HG03175 (cell line): ENCODE results near the gene SLC22A25.
"Not testable (repeated sequence)": the region's sequence is repeated elsewhere in the genome, so short reads cannot be mapped to it uniquely, and the experiment has no call there.

ENCODE experiments used
- ATAC-seq: cut with Tn5 transposase; IDR thresholded peaks from one replicate; pipeline ENCODE4 v1.9.1; 2021; ENCODE audit warnings: mild to moderate bottlenecking, moderate library complexity; ENCODE audit not compliant: unreplicated experiment

Gene SLC22A25

GRCh38 chr11:63243533-63243932, at the start of gene SLC22A25:
Gene SLC22A25 (minus strand): TSS chr11:63243599. CDS start chr11:63229652, 13,947 bp downstream.
- ATAC-seq, result no peak

DNA sequence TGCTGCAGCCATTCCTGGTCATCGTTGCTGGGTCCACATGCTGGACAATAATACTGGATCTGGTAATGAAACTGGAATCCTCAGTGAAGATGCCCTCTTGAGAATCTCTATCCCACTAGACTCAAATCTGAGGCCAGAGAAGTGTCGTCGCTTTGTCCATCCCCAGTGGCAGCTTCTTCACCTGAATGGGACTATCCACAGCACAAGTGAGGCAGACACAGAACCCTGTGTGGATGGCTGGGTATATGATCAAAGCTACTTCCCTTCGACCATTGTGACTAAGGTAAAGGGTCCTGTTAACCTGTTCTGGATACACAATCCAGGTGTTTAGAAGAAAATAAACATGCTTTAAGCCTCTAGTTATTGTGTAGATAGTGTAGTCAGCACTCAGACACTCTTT, 46.9 kb upstream of the SLC22A25 start:
- no peak for ATAC-seq

DNA sequence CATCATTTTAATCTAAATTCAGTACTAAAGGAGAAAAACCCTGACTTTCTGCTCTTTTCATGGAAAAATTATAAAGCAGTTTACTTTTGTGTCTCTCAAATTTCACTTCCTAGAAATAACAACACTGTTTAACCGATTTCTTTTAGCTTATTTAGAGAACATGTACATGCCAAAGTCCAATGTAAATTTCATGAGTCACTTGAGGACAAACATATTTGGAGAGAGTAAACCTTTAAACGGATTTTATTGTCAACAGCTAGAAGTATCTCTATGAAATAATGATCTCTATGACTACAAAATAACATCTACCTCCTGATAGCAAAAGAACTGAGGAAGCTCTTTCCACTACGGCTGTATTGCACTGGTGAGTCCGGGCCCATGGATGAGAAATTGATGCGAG, 46.3 kb upstream of the SLC22A25 start:
- no peak for ATAC-seq

DNA sequence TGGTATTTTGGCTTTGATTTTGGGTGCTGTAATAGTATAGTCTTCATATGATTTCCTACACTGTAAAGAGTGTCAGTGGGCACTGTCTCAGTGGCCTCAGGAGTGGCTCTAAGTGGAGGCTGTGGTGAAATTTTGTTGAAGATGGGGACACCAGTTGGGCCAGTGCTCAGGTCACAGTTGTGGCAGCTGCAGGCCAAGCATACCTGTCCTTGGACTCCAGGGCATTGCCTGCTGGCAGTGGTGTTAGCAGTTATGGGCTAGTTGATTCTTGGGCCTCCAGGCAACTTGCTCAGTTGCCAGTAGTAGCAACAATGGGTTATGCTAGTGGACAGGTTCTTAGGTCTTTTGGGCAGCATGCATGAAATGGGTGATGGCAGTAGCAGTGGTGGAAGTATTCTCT, 39.2 kb upstream of the SLC22A25 start:
- ATAC-seq, result no peak

GRCh38 chr11:63280920-63281319, 37.5 kb upstream of the SLC22A25 start:
- no peak for ATAC-seq

DNA sequence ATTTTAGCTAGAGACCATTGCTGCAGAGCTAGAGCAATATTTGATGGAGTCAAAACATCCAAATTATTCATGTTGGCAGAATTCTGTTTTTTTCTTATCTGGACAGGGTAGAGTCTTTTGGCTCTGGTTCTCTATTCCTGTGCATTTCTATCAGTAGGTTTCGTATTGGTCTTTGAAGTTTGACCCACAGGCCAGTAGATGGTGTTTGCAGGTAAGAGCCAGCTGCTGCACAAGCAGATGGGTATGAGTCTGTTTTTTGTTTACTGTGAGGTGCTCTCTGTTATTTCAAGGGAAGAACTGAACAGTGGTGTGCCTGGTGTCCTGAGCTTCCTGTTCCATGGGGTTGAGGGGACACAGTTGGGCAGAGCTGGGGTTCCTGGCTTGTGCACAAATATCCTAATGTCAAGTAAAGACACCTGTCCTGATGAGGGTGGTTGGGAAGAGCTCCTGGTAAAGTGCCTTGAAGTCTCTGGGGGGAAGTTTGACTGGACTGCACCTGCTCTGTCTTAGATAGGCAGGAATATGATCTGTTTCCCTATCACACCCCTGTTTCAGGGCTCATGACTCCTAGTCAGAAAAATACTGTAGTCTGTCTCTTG, 34.0 kb upstream of the SLC22A25 start:
- no peak for ATAC-seq

DNA sequence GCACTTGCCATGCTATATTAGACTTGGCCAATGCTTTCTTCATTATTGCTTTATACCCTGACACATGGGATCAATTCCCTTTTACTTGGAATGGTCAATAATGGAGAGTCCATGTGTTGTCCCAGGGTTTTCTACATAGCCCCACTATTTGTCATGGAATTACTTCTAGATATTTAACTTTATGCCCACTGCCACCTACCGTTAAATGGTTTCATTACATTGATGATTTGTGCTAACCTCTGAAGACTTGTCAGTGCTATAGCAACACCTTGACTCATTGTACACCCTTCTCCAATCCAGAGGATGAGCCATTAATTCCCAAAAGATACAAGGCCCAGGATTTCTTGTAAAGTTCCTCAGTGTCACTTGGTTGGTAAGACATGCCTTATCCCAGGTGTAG, 31.4 kb upstream of the SLC22A25 start:
- no peak for ATAC-seq

DNA sequence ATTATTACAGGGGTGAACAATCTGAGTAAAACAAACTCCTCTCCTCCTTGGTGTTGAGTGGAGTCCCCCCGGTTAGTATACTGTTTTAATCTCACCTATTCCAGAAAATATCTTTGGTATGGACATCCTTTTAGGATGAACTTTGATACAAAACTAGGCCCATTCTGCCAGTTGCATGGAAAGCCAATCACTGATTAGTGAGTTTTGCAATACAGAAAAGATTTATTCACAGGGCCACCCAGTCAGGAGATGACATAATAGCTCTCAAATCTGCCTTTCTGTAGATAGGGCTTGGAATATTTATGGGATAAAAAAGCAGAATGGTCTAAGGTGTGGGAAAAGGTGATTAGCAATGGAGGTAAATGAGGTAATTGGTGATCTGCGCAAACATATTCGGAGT, 30.3 kb upstream of the SLC22A25 start:
- ATAC-seq, result no peak

DNA sequence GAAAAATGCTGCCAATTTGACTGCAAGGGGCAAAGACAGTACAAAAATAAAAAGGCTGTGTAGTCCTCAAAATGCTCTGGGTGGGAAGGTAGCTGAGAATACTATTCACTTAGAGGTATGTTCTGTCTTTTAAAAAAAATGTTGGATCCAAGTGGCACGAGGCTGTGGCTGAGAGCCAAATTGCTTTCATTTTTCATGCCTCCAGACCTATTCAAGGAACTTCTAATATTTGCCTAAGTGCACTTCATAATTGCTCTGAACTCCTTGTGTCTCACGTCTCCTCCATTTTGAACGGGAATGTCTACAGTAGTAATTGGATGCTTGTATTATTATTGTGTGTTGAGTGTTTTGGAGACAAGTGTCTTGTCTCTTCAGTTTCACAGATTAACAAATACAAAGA, 19.1 kb upstream of the SLC22A25 start:
- no peak for ATAC-seq

DNA sequence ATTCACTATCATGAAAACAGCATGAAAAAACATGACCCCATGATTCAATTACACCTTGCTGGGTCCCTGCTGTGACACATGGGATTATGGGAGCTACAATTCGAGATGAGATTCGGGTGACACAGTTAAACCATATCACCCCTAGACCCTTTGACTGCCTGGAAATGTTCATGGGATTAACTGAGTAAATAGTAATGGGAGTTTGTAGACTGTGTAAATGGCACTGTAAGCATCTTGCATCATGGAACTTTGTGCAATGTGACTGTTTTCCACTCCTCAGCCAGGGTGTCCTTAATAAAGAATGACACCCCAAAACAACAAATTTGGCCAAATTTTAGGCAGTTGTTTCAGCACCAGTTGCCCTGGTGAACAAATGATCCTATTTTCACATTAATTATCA, 7.9 kb upstream of the SLC22A25 start:
- ATAC-seq, result no peak

DNA sequence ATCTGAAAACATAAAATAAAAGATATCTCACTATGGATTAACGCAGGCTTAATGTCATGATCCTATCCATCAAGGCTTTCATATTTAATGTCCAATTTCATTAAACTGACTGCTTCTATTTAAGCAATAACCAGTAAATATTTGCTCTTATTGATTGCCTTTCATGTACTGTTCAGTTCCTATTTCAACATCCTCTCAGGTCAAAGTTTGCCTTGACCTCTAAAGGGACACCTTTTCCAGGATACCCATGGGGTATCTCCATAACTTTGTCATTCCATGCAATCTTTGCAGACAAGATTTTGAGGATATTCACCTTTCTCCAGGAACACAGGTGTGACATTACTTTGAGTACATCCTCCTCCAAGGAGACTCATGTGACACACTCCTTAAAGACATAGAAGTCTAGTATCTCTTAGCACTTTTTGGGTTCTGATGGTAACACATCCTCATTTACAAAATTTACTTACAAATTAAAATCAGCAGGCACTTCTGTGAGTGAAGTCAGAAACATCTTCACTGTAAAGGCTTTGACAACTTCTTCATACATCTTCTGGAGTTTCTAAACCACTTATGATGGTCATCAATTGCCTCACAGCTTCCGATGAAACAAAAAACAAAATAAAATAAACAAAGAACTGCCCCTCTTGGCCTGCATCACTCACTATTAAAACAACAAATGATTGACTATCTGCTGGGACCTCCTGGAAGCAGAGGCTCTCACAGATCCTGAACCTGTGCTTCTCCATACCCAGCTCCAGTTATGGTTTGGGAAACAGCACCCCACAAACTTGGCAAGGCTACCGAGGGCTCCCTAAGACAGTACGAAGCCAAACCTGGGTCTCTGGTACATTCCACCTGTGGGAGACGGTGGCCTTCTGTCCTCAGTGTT, 7.0 kb upstream of the SLC22A25 start:
- no peak for ATAC-seq

- ATAC-seq, result no peak
Observed at GRCh38 chr11:63248966-63249365, 5.6 kb upstream of the SLC22A25 start.

- ATAC-seq, result not testable (repeated sequence)
Observed at GRCh38 chr11:63247237-63248002, 4.0 kb upstream of the SLC22A25 start.

GRCh38 chr11:63246045-63246444, 2.6 kb upstream of the SLC22A25 start:
- no peak for ATAC-seq

- ATAC-seq, result no peak
Observed at GRCh38 chr11:63244862-63245261, 1.5 kb upstream of the SLC22A25 start.

DNA sequence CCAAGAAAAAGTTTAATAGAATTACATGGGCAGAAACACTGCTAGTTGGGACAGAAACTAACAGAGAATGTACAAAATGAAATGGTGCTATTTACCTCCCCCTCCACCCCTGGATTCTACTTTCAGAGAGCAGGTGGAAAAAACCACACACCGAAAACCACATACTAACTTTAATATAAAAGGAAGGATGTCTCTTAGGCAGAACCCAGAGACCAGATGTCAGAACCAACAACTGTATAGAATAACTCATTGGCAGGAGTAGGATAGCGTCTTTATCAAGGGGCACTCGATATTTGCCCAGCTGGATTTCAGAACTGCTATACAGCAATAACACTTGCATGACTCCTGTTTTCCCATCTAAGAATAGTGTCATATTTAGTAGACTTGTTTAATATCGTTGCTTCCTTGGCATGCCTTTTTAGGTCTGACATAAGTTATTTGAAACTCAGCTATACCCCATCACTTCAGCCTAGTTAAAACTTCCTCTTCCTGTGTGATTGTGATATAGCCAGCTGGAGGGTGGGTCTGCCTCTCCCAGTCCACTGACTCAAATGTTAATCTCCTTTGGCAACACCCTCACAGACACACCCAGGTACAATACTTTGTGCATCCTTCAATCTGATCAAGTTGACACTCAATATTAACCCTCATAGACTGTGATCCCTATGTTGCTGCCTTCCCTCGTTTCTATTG, 1.2 kb downstream of the SLC22A25 start:
- no peak for ATAC-seq

DNA sequence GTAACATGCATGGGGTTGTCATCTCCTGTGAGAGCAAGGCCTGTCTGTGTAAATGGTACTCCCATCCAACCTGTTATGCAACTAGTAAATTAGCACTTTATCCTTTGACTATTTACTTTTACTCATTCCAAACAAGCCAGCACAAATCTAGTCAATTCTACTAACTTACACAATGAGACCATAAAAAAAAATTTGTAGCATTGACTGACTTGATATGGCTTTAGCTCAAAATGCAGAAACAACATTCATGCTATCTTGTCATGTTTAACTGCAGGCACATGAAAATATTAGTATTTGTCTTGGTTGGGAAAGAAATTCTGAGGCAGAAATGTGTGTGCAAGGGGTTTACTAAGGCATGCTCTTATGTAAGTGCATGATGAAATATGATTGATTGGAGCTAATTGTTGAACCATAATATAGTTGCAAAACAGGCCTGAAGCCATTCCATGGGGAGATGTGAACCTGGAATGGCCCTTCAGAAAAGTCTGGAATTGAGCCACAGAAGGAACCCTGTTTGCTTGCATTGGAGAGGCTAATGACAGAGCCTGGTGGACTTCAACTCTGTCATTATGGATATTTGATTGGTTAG, 2.5 kb downstream of the SLC22A25 start:
- no peak for ATAC-seq

DNA sequence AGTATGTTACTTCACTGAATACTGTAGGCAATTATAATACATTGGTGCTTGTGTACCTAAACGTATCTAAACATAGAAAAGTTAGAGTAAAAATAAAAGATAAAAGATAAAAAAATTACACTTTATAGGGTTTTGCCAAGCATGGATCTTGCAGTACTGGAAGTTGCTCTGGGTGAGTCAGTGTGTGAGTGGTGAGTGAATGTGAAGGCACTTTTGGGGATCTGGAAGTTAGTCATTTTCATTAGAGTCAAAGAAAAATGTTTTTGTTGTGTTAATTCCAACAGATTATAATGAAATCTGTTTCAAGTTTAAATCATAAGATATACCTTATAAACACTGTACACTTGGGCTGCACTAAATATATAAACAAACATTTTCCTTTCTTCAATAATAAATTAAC, 3.3 kb downstream of the SLC22A25 start:
- no peak for ATAC-seq

DNA sequence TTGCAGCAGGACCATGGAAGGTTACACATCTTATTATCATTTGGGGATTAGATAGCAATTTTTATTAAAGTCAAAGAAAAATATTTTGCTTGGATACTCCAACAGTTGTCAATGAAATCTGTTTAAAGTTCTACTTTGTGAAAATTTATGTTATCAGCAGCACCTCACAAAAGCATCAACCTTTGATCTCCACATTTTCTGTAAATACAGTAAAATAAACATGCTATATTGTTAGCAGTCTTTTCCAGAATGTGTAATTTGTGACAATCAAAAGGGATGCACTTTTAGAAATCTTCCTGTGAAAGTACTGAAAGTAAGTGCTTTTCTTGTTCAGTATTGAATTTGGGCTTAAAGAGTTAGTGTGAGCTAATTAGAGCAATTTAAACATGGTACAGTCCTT, 4.1 kb downstream of the SLC22A25 start:
- ATAC-seq, result no peak

GRCh38 chr11:63237413-63237812, 6.0 kb downstream of the SLC22A25 start:
- ATAC-seq, result no peak
